K562 (cell line): Measurements from ENCODE around the gene OCSTAMP. TPM values are rescaled to one million over a fixed set of nuclear protein-coding genes. Genes with fewer than 3 reads are reported as not detected.
A peak's percentile ranks its signal among the peaks of the same experiment; 100 is the strongest.

ENCODE experiments used
- ATAC-seq: fragments of 200-7000 bp; cut with Tn5 transposase; 3 replicates; pipeline ENCODE4 v1.9.1; 2020; ENCODE audit warnings: moderate library complexity
- BruUV-seq: library from RNA; stranded (reverse); fragments of 400-500 nt; replicated peaks from 2 replicates; lab custom pipeline; 2021; lab: Mats Ljungman, UMichigan
- CTCF ChIA-PET: fragments of 300-600 bp; formaldehyde crosslinking; extraction: SDS; loops from one replicate; lab custom pipeline; 2021; ENCODE audit warnings: low intra/inter-chr PET ratio; lab: Yijun Ruan, JAX
- POLR2A ChIA-PET: fragments of 300-600, 350-650 bp; sonication (Branson Sonifier 250); formaldehyde crosslinking; extraction: SDS; loops from one replicate; lab custom pipeline; 2021; ENCODE audit warnings: antibody characterized with exemption, inconsistent platforms; lab: Yijun Ruan, JAX
- DNase-seq, 4 experiments: peaks; one replicate each; pipeline versions ENCODE4 v3.0.0 to v3.0.0-alpha.2; 2011 to 2018; ENCODE audit warnings: low spot score in 3 of 4, mixed read lengths in 3 of 4; ENCODE audit errors: extremely low read depth in 1 of 4
- FAIRE-seq: peaks from 2 replicates; lab custom pipeline; 2011; peaks lifted over from hg19 to GRCh38; lab: Jason Lieb, UNC
- H2AFZ ChIP-seq: 2 replicates; pipeline ENCODE4 v1.6.0; 2011; ENCODE audit warnings: low read depth, low read length, control low read depth, inconsistent platforms
- H3K27ac ChIP-seq: fragments of 200-600 bp; 3 replicates; pipeline ENCODE4 v1.8.0; 2011; ENCODE audit warnings: low read depth, mild to moderate bottlenecking, control low read depth, inconsistent platforms, low read length, moderate library complexity, mixed read lengths; ENCODE audit errors: extremely low read depth
- H3K27me3 ChIP-seq, 2 experiments: fragments of 300-600 bp in 1 of 2; 2 replicates in 1 of 2; 3 replicates in 1 of 2; pipeline versions ENCODE4 v1.6.0 to v1.8.0; 2011; ENCODE audit warnings: inconsistent platforms in 2 of 2, low read length in 2 of 2, mild to moderate bottlenecking in 1 of 2, mixed read lengths in 1 of 2, moderate library complexity in 1 of 2; ENCODE audit not compliant: control insufficient read depth in 2 of 2, insufficient read depth in 2 of 2
- H3K36me3 ChIP-seq: fragments of 300-600 bp; 3 replicates; pipeline ENCODE4 v1.8.0; 2011; ENCODE audit warnings: mild to moderate bottlenecking, low read length, inconsistent platforms; ENCODE audit not compliant: control insufficient read depth, insufficient read depth
- H3K4me1 ChIP-seq, 2 experiments: fragments of 200-600 bp in 1 of 2; replicated peaks in 1 of 2; 2 replicates in 1 of 2; 3 replicates in 1 of 2; pipeline versions ENCODE4 v1.5.1 to v1.8.0; 2011; ENCODE audit warnings: inconsistent platforms in 2 of 2, low read length in 2 of 2, mild to moderate bottlenecking in 1 of 2, mixed read lengths in 1 of 2, moderate library complexity in 1 of 2; ENCODE audit not compliant: control insufficient read depth in 2 of 2, insufficient read depth in 2 of 2
- H3K4me2 ChIP-seq: 2 replicates; pipeline ENCODE4 v1.6.1; 2011; ENCODE audit warnings: low read length, control low read depth, inconsistent platforms, mixed read lengths; ENCODE audit not compliant: insufficient read depth
- H3K4me3 ChIP-seq: fragments of 200-600 bp; sonication (generic), shearing (Covaris generic); 2 replicates; pipeline ENCODE4 v1.5.1; 2016; ENCODE audit warnings: control low read depth, inconsistent platforms
- H3K79me2 ChIP-seq: fragments of 200-600 bp; 3 replicates; pipeline ENCODE4 v1.8.0; 2011; ENCODE audit warnings: low read length, inconsistent platforms; ENCODE audit not compliant: control insufficient read depth, insufficient read depth
- H3K9ac ChIP-seq, 2 experiments: 2 replicates each; pipeline versions ENCODE4 v1.6.0 to v1.6.1; 2011; ENCODE audit warnings: low read depth in 2 of 2, low read length in 2 of 2, control low read depth in 1 of 2, inconsistent platforms in 1 of 2, mild to moderate bottlenecking in 1 of 2, mixed read lengths in 1 of 2; ENCODE audit not compliant: insufficient read depth in 1 of 2
- H3K9me1 ChIP-seq: one replicate; pipeline ENCODE4 v1.6.0; 2011; ENCODE audit warnings: inconsistent platforms, mild to moderate bottlenecking, low read length, moderate library complexity; ENCODE audit not compliant: control insufficient read depth, insufficient read depth
- H3K9me3 ChIP-seq: replicated peaks from 2 replicates; pipeline ENCODE4 v1.5.1; 2011; ENCODE audit warnings: low read depth, low read length, inconsistent platforms; ENCODE audit not compliant: control insufficient read depth, insufficient read depth
- H4K20me1 ChIP-seq: replicated peaks from 2 replicates; pipeline ENCODE4 v1.6.1; 2011; ENCODE audit warnings: low read length, inconsistent platforms, mixed read lengths; ENCODE audit not compliant: control insufficient read depth, insufficient read depth
- CBFA2T3 ChIP-seq: fragments of 450-650 bp; IDR thresholded peaks from 2 replicates; pipeline ENCODE4 v1.6.1; 2017
- FOXK2 ChIP-seq, 2 experiments: fragments of 450-650 bp; IDR thresholded peaks in 1 of 2; conservative IDR thresholded peaks in 1 of 2; 2 replicates each; pipeline ENCODE4 v1.6.1; 2016; ENCODE audit warnings: low read depth in 2 of 2, mild to moderate bottlenecking in 1 of 2
- NCOR1 ChIP-seq: fragments of 450-650 bp; IDR thresholded peaks from 2 replicates; pipeline ENCODE4 v1.6.1; 2016; ENCODE audit warnings: mild to moderate bottlenecking, moderate library complexity
- NFATC3 ChIP-seq: fragments of 450-650 bp; IDR thresholded peaks from 2 replicates; pipeline ENCODE4 v1.6.1; 2017; ENCODE audit warnings: mild to moderate bottlenecking
- NFRKB ChIP-seq: fragments of 450-650 bp; IDR thresholded peaks from 2 replicates; pipeline ENCODE4 v1.6.1; 2016; ENCODE audit warnings: low read depth
- VEZF1 ChIP-seq: fragments of 200-800 bp; sonication (Bioruptor generic); IDR thresholded peaks from 2 replicates; pipeline ENCODE4 v1.6.1; 2017; ENCODE audit warnings: missing genetic modification characterization, missing compliant biosample characterization
- XRCC5 ChIP-seq: fragments of 200-400 bp; formaldehyde crosslinking; IDR thresholded peaks from 2 replicates; pipeline ENCODE4 v1.6.1; 2017; ENCODE audit warnings: low read depth, mild to moderate bottlenecking, low read length
- ZNF311 ChIP-seq: fragments of 250-450 bp; sonication (Bioruptor Pico); IDR thresholded peaks from 2 replicates; pipeline ENCODE4 v1.4.0; 2020; ENCODE audit warnings: mild to moderate bottlenecking, moderate library complexity
- ZNF740 ChIP-seq, 3 experiments: fragments of 200-800 bp in 1 of 3; sonication (Bioruptor generic) in 1 of 3; sonication (generic) in 1 of 3; formaldehyde crosslinking in 1 of 3; IDR thresholded peaks; 2 replicates each; pipeline versions ENCODE4 v1.6.1 to v1.8.0; 2016 to 2022; ENCODE audit warnings: mild to moderate bottlenecking in 2 of 3, missing compliant biosample characterization in 2 of 3, missing genetic modification characterization in 2 of 3, missing genetic modification reagents in 1 of 3
- WGBS: fragments of 100-300 bp; shearing (Covaris generic); methylation state at CpG from one replicate; pipeline ENCODE4 v1.1.6; 2016; ENCODE audit warnings: low coverage, mixed read lengths; ENCODE audit not compliant: insufficient coverage; ENCODE audit errors: missing lambda C conversion rate; 5-methylcytosine and 5-hydroxymethylcytosine counted together
- in situ Hi-C: fragments of 300-500 bp; cut with MboI; formaldehyde crosslinking; loops from 4 replicates; pipeline ENCODE4 v1.15.0; 2018; ENCODE audit warnings: inconsistent platforms, mixed read lengths
- intact Hi-C: fragments of 100-400 bp; cut with micrococcal nuclease; formaldehyde crosslinking; loops from 2 replicates; pipeline ENCODE4 v1.14.2; 2022
- polyA plus RNA-seq, 8 experiments: library from polyadenylated mRNA; depleted of rRNA in 4 of 8; stranded (reverse) in 5 of 8; unstranded in 3 of 8; fragments of >200 nt; fragmentation: Nextera tagmentation in 2 of 8; fragmentation: Illumina TruSeq in 1 of 8; extraction: Ambion mirVana in 2 of 8; extraction: Trizol in 1 of 8; gene quantifications; 2 replicates each; pipeline versions ENCODE4 v1.2.1 to v1.2.3, GENCODE V29; 2011 to 2014; ENCODE audit warnings: inconsistent platforms in 1 of 8, missing spikeins in 1 of 8
- total RNA-seq, 7 experiments: library from RNA; depleted of rRNA in 6 of 7; stranded (reverse); fragments of >200 nt in 6 of 7; fragmentation: Illumina TruSeq in 2 of 7; extraction: Trizol in 2 of 7; gene quantifications; 2 replicates each; pipeline versions ENCODE4 v1.2.1 to v1.2.3, GENCODE V29; 2011 to 2021; ENCODE audit warnings: low replicate concordance in 1 of 7
- TF ChIP-seq, protein P1 (sequence below): fragments of 450-650 bp; formaldehyde crosslinking; IDR thresholded peaks from 2 replicates; pipeline ENCODE4 v1.4.0; 2020; ENCODE audit warnings: mild to moderate bottlenecking

OCSTAMP gene
- total and polyA plus RNA-seq, 9 of the 15 experiments (the other 6 are each of a cell fraction or from before 2014, with no cell fraction given), result not detected

DNA sequence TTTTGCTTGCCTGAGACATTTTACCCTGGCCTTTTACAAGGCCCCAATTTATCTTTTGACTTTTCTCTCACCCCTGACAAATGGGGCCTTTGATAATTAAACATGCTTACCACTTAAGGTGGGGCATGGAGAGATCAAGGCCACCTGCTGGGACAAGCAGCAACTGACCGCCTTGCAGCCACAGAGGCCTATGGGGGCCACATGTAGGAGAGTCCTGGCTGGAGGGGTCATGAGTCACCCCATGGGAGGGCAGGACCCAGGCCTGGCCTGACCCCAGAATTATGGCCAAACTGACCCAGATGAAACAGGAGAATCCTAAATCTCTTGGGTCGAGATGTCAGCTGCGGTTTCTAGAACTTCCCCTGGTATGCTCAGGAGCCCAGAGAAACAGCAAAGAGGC lies 8.5 kb upstream of the OCSTAMP start:
- Histone ChIP-seq H3K4me2 (no peak overlapping the region), H3K36me3 (no peaks in the 10 kb centered on the region), H3K27me3 (peaks cover 5 to 10% of the 10 kb centered on the region in 2 experiments; a peak in 2 of 5 replicates), H2AFZ (no peak overlapping the region), H3K4me3 (no peak overlapping the region)
- FAIRE-seq, result no peak
- in situ Hi-C loops, result no loop called here
- CTCF ChIA-PET, result interaction anchor here (2.6 kb wide), 1 partner anchor 122 kb away, joined by 10 read pairs; no protein-coding TSS in a partner anchor
- peak; percentile 23; the same call in 1 of the 2 replicates for TF ChIP-seq CBFA2T3
- TF ChIP-seq NFATC3, result no peak
- TF ChIP-seq, all 486 proteins: peak for 1
- POLR2A ChIA-PET, result interaction anchor here (0.7 to 1.0 kb wide), 2 partner anchors 24 to 678 kb away, joined by 3 to 4 read pairs; no protein-coding TSS in a partner anchor
- BruUV-seq, result no TSS peak
- H3K4me1 ChIP-seq, result peaks cover 19 to 30% of the 10 kb centered on the region in 2 experiments
- ATAC-seq (0 out of 3 replicates have a peak, but pooled peaks have one; percentile 22), DNase-seq (peak in 3 of 4 experiments; percentile 23 to 46 (median 42))
- H3K9ac ChIP-seq, result no peak overlapping the region
- no peaks in the 10 kb centered on the region for H3K9me3 ChIP-seq
- H3K27ac ChIP-seq, result no peak overlapping the region
- no peaks in the 10 kb centered on the region for H3K9me1 ChIP-seq
- WGBS, result 14% methylated on average over 3 of the region's 3 CpGs
- intact Hi-C loops, result loop anchor here (2.0 kb wide), 1 partner anchor 124 kb away; no protein-coding TSS in a partner anchor
- no peaks in the 10 kb centered on the region for H4K20me1 ChIP-seq
- no peaks in the 10 kb centered on the region for H3K79me2 ChIP-seq

- intact Hi-C loops, result loop anchor here (2.0 kb wide), 1 partner anchor 124 kb away; no protein-coding TSS in a partner anchor
- no peak overlapping the region for H3K9ac ChIP-seq
- no peak overlapping the region for H3K27ac ChIP-seq
- ChIA-PET POLR2A (interaction anchor here (0.6 to 1.0 kb wide), 3 partner anchors 14 to 678 kb away, joined by 3 to 4 read pairs (median 3); no protein-coding TSS in a partner anchor), CTCF (interaction anchor here (2.6 kb wide), 1 partner anchor 123 kb away, joined by 10 read pairs; no protein-coding TSS in a partner anchor)
- DNase-seq (no peak), FAIRE-seq (no peak), ATAC-seq (no peak)
- in situ Hi-C loops, result no loop called here
- H3K4me3 ChIP-seq, result no peak overlapping the region
- H3K36me3 ChIP-seq, result no peaks in the 10 kb centered on the region
- peaks cover 5 to 10% of the 10 kb centered on the region in 2 experiments; a peak in 2 of 5 replicates for H3K27me3 ChIP-seq
- H2AFZ ChIP-seq, result no peak overlapping the region
- H3K9me3 ChIP-seq, result no peaks in the 10 kb centered on the region
- BruUV-seq, result no TSS peak
- WGBS, result 21% methylated on average over 5 of the region's 5 CpGs
- H3K4me2 ChIP-seq, result no peak overlapping the region
- no peaks in the 10 kb centered on the region for H3K9me1 ChIP-seq
- H4K20me1 ChIP-seq, result no peaks in the 10 kb centered on the region
- H3K4me1 ChIP-seq, result peaks cover 16 to 26% of the 10 kb centered on the region in 2 experiments
- H3K79me2 ChIP-seq, result no peaks in the 10 kb centered on the region
- TF ChIP-seq, protein P1, sequence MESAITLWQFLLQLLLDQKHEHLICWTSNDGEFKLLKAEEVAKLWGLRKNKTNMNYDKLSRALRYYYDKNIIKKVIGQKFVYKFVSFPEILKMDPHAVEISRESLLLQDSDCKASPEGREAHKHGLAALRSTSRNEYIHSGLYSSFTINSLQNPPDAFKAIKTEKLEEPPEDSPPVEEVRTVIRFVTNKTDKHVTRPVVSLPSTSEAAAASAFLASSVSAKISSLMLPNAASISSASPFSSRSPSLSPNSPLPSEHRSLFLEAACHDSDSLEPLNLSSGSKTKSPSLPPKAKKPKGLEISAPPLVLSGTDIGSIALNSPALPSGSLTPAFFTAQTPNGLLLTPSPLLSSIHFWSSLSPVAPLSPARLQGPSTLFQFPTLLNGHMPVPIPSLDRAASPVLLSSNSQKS (CRISPR knock-in tag), result no peak
- TF ChIP-seq XRCC5 (no peak), ZNF311 (CRISPR knock-in tag) (no peak), NFATC3 (no peak), NFRKB (no peak), VEZF1 (CRISPR knock-in tag) (no peak), NCOR1 (no peak), FOXK2 (conservative IDR thresholded peaks at IDR 0.05 in 1 of 2, IDR thresholded peaks at IDR 0.05 in 1 of 2; ENCODE audit: low read depth in 2 of 2) (no peak), ZNF740 (CRISPR knock-in tag; IDR thresholded peaks at IDR 0.05) (no peak), ZNF740 (tag; IDR thresholded peaks at IDR 0.05) (no peak)
These were observed 8.1 kb upstream of the OCSTAMP start for GRCh38 chr20:46558511-46558959.
